Subcutaneous adipose tissue (tissue), 4 donors: ENCODE results near the gene WNK2. TPM values are rescaled to one million over a fixed set of nuclear protein-coding genes. Genes with fewer than 3 reads are reported as not detected.

Experiments used
- total RNA-seq, 4 donors: library from RNA; depleted of rRNA; stranded (reverse); fragments of >200 nt; gene quantifications; one replicate each; pipeline ENCODE4 v1.1.0, GENCODE V29; 2016
- TF ChIP-seq, protein P1 (sequence below): fragments of 450-650 bp; IDR thresholded peaks from one replicate; pipeline ENCODE4 v1.5.1; 2016; ENCODE audit warnings: low read depth, mild to moderate bottlenecking, control low read depth, antibody characterized with exemption, moderate library complexity

WNK2 gene
- total RNA-seq, 4 donors from 2014 or later: not detected

GRCh38 chr9:93183131-93183662 is 742 bp upstream of the WNK2 start:
- TF ChIP-seq, protein P1, sequence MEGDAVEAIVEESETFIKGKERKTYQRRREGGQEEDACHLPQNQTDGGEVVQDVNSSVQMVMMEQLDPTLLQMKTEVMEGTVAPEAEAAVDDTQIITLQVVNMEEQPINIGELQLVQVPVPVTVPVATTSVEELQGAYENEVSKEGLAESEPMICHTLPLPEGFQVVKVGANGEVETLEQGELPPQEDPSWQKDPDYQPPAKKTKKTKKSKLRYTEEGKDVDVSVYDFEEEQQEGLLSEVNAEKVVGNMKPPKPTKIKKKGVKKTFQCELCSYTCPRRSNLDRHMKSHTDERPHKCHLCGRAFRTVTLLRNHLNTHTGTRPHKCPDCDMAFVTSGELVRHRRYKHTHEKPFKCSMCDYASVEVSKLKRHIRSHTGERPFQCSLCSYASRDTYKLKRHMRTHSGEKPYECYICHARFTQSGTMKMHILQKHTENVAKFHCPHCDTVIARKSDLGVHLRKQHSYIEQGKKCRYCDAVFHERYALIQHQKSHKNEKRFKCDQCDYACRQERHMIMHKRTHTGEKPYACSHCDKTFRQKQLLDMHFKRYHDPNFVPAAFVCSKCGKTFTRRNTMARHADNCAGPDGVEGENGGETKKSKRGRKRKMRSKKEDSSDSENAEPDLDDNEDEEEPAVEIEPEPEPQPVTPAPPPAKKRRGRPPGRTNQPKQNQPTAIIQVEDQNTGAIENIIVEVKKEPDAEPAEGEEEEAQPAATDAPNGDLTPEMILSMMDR: no peak

- TF ChIP-seq, protein P1: no peak
Measured at GRCh38 chr9:93184432-93185265, 710 bp downstream of the WNK2 start.

DNA sequence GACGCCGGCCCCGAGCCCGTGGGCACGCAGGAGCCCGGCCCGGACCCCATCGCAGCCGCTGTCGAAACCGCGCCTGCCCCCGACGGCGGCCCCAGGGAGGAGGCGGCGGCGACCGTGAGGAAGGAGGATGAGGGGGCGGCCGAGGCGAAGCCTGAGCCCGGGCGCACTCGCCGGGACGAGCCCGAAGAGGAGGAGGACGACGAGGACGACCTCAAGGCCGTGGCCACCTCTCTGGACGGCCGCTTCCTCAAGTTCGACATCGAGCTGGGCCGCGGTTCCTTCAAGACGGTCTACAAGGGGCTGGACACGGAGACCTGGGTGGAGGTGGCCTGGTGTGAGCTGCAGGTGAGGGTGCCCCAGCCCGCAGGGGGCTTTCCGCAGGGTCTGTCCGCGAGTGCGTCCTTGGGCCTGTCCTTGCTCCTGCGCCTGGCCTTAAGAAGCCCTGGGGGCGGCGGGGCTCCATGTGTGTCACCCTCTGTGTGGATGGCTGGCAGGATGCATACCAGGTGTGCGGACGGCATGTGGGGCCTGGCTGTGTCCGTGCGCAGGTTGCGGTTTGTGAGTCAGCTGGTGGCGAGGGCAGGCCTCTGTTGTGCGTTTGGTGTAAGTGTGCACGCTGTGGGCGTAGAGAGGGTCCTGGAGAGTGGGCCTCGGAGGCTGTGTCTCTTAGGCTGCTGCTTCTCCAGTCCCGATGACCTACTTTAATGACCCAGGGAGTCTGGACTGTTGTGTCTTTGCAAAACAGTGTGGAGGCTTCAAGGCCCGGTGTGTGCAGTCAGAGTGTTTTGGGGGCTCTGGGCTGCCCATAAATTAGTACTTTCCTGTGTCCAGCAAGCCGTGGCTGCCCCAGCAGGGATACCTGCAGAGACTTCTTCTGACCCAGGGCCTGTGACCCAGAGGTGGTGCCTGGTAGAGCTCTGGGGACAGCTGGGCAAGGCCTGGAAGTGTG is 1.6 kb downstream of the WNK2 start:
- TF ChIP-seq, protein P1: no peak

DNA sequence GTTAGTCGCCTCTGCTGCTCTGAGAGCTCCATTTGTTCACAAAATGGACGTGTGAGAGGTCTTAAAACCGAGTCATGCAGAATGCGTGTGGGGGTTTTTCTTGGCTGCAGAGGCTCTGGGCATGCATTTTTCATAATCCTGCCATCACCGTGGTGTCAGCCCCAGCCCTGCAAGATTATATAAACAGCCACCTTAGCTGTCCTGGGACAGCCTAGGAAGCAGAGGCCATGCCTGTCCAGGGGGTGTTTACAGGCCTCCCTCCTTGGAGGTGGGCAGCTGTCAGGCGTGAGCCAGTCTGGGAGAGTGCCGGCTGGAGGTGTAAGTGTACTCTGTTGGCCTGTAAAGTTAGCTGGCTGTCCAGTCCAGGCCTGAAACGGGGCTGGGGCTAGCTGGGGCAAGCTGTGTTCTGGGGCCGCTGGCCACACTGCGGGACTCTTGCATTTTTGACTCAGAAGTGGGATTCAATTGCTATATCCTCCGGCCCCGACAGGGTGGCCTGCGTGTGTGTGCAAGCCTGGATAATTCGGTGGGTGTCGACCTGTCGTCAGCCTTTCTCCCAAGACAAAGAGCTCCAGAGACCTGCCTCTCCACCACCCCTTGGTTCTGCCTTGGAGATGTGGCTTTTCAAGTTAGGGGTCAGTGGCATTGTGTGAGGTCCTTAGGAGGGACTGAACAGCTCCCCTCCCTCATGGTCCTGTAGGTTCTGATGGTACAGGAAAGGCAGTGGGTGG is 2.4 kb downstream of the WNK2 start:
- TF ChIP-seq, protein P1: no peak

DNA sequence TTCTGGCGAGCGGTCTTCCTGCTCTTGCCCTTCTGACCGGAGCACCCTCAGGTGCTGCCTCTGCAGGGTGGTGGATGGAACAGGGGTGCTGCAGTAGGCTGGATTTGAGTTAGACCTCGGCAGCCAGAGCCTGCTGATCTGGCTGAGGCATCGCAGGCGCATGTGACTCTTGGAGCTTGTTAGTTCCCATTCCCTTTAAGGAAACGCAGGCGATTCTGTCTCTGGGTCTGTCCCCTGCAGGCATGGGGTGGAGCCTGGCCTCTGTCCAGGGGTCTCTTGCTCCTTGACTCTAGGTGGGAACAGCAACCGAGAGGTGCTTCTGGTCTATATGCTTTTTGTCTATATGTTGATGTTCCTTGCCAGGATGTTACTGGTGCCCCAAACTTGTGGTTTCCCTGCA is 3.1 kb downstream of the WNK2 start:
- TF ChIP-seq, protein P1: no peak

GRCh38 chr9:93187574-93187973 is 3.6 kb downstream of the WNK2 start:
- TF ChIP-seq, protein P1: no peak
